ENCODE measurements around the gene PANK2.

PANK2 gene

GRCh38 chr20:3871550-3872265, 17.5 kb upstream of the PANK2 start:
- Histone ChIP-seq H4K20me1 (ENCODE audit: insufficient read depth, low read length) (no peaks in the 10 kb centered on the region), H3K9me3 (ENCODE audit: low read length) (no peaks in the 10 kb centered on the region), H3K27ac (ENCODE audit: low read depth, low read length, poor library complexity, severe bottlenecking) (no peak overlapping the region), H3K4me3 (ENCODE audit: low read depth, low read length, poor library complexity, severe bottlenecking) (no peak overlapping the region), H3K4me2 (ENCODE audit: low read length) (no peak overlapping the region), H3K4me1 (ENCODE audit: insufficient read depth, low read length, severe bottlenecking) (no peaks in the 10 kb centered on the region), H3K9ac (ENCODE audit: low read length) (no peak overlapping the region), H2AFZ (ENCODE audit: low read length) (no peak overlapping the region), H3K36me3 (ENCODE audit: insufficient read depth, low read length) (peaks cover 50% of the 10 kb centered on the region), H3K79me2 (ENCODE audit: insufficient read depth, low read length) (no peaks in the 10 kb centered on the region), H3F3A (ENCODE audit: insufficient read depth, low read length) (no peaks in the 10 kb centered on the region), H3K27me3 (ENCODE audit: insufficient read depth, low read length) (no peaks in the 10 kb centered on the region), H3K9me2 (ENCODE audit: low read depth, low read length) (no peaks in the 10 kb centered on the region)
- no peak for TF ChIP-seq EZH2 (IDR thresholded peaks at IDR 0.05; ENCODE audit: borderline replicate concordance, low read length)
- TF ChIP-seq, protein P1, sequence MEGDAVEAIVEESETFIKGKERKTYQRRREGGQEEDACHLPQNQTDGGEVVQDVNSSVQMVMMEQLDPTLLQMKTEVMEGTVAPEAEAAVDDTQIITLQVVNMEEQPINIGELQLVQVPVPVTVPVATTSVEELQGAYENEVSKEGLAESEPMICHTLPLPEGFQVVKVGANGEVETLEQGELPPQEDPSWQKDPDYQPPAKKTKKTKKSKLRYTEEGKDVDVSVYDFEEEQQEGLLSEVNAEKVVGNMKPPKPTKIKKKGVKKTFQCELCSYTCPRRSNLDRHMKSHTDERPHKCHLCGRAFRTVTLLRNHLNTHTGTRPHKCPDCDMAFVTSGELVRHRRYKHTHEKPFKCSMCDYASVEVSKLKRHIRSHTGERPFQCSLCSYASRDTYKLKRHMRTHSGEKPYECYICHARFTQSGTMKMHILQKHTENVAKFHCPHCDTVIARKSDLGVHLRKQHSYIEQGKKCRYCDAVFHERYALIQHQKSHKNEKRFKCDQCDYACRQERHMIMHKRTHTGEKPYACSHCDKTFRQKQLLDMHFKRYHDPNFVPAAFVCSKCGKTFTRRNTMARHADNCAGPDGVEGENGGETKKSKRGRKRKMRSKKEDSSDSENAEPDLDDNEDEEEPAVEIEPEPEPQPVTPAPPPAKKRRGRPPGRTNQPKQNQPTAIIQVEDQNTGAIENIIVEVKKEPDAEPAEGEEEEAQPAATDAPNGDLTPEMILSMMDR (IDR thresholded peaks at IDR 0.05; ENCODE audit: low read length) = no peak

DNA sequence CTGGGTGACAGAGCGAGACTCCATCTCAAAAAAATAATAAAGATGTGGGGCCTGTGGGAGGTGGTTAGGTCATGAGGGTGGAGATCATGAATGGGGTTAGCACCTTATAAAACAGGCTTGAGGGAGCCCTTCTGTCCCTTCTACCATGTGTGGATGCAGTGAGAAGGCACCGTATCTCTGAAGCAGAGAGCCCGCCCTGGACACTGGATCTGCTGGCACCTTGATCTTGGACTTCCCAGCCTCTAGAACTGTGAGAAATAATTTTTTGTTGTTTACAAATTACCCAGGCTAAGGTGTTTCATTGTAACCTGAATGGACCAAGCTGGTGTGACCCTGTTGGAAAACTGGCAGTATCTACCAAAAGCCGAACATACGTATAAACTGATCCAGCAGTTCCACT, 15.7 kb upstream of the PANK2 start:
- Histone ChIP-seq H3K4me3 (ENCODE audit: low read depth, low read length, poor library complexity, severe bottlenecking) (no peak overlapping the region), H3K79me2 (ENCODE audit: insufficient read depth, low read length) (no peaks in the 10 kb centered on the region), H4K20me1 (ENCODE audit: insufficient read depth, low read length) (no peaks in the 10 kb centered on the region), H3F3A (ENCODE audit: insufficient read depth, low read length) (no peaks in the 10 kb centered on the region), H3K36me3 (ENCODE audit: insufficient read depth, low read length) (peaks cover 37% of the 10 kb centered on the region), H3K9me3 (ENCODE audit: low read length) (no peaks in the 10 kb centered on the region), H2AFZ (ENCODE audit: low read length) (no peak overlapping the region), H3K4me1 (ENCODE audit: insufficient read depth, low read length, severe bottlenecking) (no peaks in the 10 kb centered on the region), H3K27me3 (ENCODE audit: insufficient read depth, low read length) (no peaks in the 10 kb centered on the region), H3K27ac (ENCODE audit: low read depth, low read length, poor library complexity, severe bottlenecking) (no peak overlapping the region), H3K9ac (ENCODE audit: low read length) (no peak overlapping the region), H3K4me2 (ENCODE audit: low read length) (no peak overlapping the region), H3K9me2 (ENCODE audit: low read depth, low read length) (no peaks in the 10 kb centered on the region)
- TF ChIP-seq, protein P1 (IDR thresholded peaks at IDR 0.05; ENCODE audit: low read length) = no peak
- TF ChIP-seq EZH2 (IDR thresholded peaks at IDR 0.05; ENCODE audit: borderline replicate concordance, low read length) = no peak

- H3K27ac ChIP-seq (ENCODE audit: low read depth, low read length, poor library complexity, severe bottlenecking) = no peak overlapping the region
- TF ChIP-seq EZH2 (IDR thresholded peaks at IDR 0.05; ENCODE audit: borderline replicate concordance, low read length) = no peak
- TF ChIP-seq, protein P1 (IDR thresholded peaks at IDR 0.05; ENCODE audit: low read length) = no peak
- H3K9me2 ChIP-seq (ENCODE audit: low read depth, low read length) = no peaks in the 10 kb centered on the region
- no peaks in the 10 kb centered on the region for H4K20me1 ChIP-seq (ENCODE audit: insufficient read depth, low read length)
- no peaks in the 10 kb centered on the region for H3F3A ChIP-seq (ENCODE audit: insufficient read depth, low read length)
- H3K9ac ChIP-seq (ENCODE audit: low read length) = no peak overlapping the region
- no peaks in the 10 kb centered on the region for H3K9me3 ChIP-seq (ENCODE audit: low read length)
- no peaks in the 10 kb centered on the region for H3K79me2 ChIP-seq (ENCODE audit: insufficient read depth, low read length)
- no peak overlapping the region for H3K4me2 ChIP-seq (ENCODE audit: low read length)
- H3K4me1 ChIP-seq (ENCODE audit: insufficient read depth, low read length, severe bottlenecking) = no peaks in the 10 kb centered on the region
- no peaks in the 10 kb centered on the region for H3K27me3 ChIP-seq (ENCODE audit: insufficient read depth, low read length)
- no peak overlapping the region for H2AFZ ChIP-seq (ENCODE audit: low read length)
- H3K36me3 ChIP-seq (ENCODE audit: insufficient read depth, low read length) = peaks cover 37% of the 10 kb centered on the region
- H3K4me3 ChIP-seq (ENCODE audit: low read depth, low read length, poor library complexity, severe bottlenecking) = no peak overlapping the region
These were observed 14.9 kb upstream of the PANK2 start for GRCh38 chr20:3874194-3874844.
